Measurements from ENCODE around the gene MAP1LC3B.
A peak's percentile ranks its signal among the peaks of the same experiment; 100 is the strongest.

The MAP1LC3B gene

DNA sequence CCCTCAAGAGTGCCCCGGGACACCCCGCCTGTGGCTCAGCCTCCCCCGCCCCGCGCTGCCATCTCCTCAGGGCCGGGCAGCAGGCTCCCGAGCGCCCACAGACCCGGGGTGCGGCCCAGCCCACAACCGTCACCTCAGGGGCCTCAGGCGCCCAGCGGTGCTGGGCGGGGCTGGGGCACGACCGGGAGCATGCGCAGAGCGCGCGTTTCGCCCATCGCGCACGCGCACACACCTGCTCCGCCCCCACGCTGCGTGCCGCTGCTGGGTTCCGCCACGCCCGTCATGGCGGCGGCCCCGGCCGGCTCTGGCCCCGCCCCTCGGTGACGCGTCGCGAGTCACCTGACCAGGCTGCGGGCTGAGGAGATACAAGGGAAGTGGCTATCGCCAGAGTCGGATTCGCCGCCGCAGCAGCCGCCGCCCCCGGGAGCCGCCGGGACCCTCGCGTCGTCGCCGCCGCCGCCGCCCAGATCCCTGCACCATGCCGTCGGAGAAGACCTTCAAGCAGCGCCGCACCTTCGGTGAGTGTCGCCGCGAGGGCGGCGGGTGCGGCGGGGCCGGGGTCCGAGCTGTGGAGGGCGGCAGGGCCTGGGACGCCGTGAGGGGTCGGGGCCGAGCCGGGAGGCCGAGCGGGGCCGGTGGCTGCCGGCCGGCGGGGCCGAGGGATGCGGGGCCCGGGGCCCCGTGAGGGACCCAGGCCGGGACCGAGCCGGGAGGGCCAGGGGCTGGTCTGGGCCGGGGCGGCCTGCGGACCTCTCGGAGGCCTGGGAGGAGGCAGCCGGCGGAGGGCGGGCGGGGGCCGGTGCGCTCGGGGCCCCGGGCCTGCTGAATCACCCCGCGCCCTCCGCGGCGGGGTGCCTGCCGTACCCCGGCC lies at the start of gene MAP1LC3B:
Gene MAP1LC3B (plus strand): TSS at position 387 of the 871 bp plus-strand sequence. CDS start 92 bp downstream, at position 479.
- peak; percentile 96 for DNase-seq

DNA sequence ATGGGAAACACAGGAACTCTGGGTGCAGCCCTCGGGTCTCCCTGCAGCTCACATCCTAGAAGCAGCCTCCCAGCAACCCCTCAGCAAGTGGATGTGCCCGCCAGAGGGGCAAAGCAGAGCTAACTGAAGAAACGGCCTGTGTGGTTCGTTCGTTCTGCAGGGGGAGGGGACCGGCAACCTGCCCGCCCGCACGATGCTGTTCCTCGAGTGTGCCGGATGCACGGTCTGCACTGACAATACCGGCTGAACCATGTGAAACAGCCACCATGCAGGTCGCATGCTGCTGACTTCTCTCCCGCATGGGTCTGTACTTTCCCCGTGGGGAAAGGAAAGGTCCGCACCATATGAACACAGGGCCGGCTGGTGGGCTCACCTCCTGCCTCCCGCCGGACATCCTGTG lies 49.6 kb upstream of the MAP1LC3B start:
- DNase-seq, result no peak

DNA sequence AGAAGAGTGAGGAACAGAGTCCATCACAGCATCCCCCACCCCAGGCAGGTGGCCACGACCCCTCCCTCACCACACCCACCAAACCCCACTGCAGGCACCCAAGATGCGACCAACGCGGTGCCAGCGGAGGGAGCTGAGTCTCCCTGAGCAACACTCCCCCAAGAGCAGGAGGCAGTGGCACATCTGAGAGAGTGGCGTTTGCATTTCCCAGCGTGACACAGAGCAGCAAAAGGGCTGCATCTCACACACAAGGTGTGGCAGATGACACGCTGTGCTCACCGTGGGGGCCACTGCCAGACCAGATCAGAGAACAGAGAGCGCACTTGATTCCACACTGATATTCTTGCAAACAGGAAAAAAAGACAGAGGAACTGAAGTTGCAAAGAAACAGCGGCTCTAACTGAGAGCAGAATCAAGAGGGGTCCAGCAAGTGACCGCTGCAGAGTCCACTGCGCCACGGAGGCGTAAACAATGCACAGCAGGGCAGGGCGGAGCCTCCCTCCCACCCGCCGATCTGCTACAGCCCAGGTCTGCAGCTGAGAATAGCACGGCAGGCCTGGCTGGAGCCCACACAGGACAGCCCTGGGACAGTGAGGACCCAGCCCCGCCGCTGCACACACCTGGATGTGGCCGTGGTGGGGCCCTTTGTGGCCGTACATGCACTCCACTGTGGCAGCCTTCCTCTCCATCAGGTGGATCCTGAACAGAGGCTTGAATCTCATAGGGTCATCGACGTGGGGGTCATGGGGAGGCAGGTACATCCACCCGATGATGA lies 49.0 kb upstream of the MAP1LC3B start:
- DNase-seq, result no peak

DNA sequence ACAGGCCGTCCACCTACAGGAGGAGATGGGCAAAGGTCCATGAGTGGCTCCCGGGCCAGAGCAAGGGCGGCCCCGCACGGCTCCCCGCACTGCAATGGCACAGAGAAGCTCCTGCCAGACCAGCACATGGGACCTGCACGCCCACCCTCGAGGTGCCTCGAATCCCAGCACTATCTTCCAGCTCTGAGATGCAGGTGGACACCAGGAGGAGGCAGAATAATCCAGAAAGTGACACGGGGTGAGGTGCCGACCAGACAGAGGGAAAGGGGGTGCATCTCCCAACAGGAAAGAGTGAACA lies 48.4 kb upstream of the MAP1LC3B start:
- DNase-seq, result no peak

DNA sequence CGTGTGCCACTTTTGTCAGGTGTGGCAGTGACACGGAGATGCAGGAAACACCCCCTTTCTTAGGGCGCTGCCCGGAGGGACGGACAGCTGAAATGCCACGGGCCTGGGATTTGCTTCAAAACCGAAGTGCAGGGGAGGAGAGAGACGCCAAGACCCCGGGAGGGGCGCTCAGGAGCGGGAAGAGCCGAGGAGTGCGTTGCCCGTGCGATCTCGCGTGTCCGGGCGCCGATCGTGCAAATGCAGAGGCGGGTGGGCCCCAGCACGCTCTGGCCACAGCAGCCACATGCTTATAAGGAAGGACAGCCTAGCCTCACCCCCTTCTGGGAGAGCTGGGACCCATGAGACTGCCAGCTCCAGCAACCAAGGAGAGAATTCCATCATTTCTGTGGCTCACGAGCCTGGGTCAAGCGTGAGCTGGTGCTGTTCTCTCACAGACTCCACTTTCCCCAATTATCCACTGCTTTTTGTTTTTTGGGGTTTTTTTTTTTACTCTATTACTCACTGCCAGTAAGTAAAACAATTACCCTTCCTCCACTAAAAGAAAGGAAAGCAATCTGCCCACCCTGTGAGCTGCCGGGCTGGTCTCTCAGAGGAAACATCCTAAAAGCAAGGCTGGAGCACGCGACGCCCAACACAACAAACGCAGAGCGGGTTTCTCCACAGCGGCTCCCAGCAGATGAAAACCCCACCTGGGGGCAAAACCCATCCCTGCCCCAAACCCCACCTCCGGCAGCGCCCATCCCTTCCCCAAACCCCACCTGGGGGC lies 47.8 kb upstream of the MAP1LC3B start:
- DNase-seq, result no peak

DNA sequence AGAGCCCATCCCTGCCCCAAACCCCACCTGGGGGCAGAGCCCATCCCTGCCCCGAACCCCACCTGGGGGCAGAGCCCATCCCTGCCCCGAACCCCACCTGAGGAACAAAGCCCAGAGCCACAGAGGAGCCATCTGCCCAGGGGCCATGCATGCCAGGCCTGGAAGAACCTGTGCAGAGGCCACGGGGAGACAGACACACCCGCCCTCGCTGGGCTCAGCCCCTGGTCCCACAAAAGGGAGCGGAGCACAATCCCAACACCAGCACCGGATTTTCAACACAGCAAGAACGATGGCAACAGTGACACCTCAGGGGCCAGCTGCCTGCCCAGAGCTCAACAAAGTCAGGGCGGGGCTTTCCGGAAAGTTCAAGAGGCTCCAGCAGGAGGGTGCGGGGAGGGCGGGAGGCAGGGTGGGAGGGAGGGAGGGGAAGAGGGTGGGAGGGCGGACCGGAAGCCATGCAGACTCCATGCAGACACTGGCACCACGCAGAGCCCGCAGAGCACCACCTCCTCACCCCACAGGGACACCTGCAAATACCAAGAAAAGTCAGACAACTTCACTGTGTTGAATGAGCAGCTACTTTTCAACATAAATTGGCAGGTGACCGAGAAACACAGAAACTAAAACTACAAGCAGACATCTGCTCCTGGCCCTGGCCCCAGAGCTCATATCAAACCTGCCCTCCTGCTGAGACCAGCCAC lies 47.1 kb upstream of the MAP1LC3B start:
- no peak for DNase-seq

DNA sequence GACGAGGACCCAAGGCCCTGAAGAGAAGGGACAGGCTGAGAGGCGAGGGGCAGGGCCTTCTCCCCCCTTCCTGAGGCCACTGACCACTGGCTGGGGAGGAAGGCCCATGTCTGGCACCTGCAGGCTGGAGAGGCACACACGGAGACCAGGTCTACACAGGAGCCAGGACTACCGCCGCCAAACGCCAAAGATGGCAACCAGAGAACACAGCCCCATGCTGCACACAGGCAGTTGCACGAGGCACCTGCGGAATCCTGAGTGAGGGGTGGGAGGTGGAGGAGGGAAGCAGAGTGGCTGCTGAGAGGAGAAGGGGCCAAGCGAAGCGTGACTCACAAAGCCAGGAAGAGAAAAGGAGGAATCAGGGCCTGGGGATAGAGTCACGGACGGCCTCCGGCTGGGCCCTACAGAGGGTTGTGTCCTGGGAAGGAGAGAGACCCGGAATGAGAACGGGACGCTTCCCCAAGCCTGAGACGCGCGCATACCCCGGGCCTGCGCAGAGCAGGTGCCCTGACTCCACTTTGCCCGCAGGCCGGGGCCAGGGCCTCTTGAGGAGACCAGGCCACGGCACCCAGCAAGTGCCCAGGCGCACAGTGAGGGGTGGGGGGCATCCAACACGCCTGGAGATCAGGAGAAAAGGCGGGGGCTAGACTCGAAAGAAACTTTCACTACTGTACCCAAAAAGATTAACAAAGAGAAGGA lies 46.3 kb upstream of the MAP1LC3B start:
- no peak for DNase-seq

DNA sequence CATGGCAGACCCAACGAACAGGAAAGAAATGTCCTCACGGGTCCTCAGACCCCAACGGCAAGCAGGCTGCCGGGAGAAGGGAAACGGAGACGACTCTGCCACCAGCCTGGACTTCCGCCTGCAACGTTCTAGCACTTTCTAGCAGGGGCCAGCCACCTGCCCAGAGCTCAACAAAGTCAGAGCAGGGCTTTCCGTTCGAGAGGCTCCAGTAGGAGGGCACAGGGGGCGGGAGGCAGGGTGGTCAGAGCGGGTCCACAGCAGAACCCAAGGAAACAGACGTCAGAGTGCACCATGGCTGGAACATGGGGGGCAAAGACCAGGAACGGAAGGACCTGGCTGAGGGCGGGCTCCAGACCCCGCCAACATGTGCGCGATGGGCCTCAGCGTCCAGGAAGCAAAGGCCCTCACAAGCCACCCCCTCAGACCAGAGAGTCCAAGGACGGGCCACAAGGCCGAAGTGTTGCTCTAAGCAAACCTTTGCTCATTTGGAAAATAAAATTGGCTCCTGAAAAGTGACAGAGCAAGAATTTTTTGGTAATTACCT lies 45.5 kb upstream of the MAP1LC3B start:
- no peak for DNase-seq

DNA sequence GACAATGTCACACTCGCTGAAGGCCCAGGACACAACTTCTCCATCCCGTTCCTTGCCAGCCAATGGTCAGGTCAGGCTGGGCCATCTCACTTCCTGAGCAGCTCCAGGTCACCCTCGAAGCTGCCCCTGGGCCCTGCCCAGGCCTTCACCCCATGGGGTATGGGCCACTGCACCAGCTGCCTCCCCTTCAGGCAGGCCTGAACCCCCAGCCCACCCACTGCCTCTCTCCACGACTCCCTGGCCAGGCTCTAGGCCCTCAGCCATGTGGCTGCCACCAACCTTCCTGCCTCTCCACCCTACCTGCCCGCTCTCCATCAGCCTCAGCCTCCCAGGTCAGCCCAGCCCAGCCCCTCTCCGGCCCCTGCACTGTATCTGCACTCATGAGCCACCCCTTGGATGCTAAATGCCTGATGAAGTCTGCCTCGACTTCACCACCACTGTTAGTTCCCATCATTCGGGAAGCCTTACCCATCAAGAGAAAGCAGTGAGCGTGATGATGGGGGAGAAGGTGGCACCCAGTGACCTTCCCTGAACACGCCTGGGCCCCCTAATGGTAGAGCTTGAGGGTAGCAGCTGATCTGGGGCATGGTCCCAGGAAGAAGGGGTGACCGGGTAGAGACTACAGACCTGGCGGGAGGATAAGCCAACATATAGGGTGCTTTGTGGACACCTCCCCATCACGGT lies 44.1 kb upstream of the MAP1LC3B start:
- no peak for DNase-seq

DNA sequence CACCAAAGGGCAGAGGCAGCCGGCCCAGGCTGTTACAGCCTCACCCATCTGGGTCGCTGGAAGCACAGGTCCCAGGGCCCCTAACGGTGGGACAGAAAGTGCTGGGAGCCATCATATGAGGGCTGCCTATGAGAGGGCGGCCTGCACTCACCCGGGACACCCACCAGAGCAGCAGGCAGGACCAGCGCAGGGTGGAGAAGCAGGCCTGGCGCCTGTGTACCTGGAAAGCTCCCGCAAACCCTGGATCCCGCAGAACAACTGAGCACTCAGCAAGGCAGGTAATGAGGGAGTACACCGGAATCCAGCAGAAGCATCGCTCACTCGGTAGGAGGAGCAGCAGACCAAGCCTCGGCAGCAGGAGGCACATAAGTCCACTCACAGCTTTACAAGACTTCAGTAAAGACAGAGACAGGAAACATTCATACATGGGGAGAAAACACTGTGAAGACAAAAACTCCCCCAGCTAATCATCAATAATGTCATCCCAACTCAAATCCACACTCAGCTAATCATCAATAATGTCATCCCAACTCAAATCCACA lies 43.4 kb upstream of the MAP1LC3B start:
- no peak for DNase-seq

DNA sequence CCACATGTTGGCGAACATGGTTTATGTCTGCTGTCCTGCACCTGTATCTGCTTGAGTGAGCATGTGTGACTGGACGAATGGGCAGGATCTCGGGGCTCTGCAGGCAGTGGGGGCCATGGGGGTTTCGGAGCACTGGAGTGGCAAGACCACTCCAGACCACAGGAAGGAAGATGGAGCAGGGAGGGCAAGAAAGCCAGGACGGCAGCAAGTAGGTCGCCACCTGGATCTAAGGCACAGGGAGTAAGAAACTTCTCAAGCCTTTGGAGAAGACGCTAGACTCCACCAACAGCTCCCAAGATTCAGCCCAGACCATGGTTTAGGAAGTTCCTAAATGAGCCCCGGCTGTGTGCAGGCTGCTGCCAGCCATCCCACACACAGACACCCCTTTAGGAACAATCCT lies 42.1 kb upstream of the MAP1LC3B start:
- no peak for DNase-seq

DNA sequence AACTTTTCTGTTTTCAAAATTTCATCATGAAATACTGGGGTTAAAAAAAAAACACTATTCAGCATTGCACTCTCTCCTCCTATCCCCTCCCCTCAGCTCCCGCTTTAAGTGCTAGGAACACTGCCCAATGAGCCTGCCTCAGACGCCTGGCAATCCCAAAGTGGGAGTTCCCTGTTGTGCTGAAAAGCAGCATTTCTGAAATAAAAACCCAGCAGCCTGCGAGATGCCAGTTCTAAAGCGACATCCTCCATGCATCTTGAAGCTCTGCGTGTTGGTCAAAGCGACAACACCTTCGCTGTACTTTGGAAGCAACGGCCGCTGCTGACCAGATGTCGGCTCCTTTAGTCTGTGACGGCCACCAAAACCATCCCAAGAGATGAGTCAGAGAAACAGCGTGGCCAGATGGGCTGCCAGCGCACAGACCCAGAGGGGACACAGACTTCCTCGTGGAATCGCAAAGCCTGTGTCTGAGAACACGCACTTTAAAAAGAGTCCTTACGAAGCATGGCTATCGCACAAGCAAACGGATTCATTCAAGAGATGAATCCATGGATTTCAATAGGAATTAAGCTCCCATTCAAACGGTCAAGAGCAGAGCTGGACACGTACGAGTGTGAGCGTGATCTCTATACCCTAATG lies 41.3 kb upstream of the MAP1LC3B start:
- no peak for DNase-seq

DNA sequence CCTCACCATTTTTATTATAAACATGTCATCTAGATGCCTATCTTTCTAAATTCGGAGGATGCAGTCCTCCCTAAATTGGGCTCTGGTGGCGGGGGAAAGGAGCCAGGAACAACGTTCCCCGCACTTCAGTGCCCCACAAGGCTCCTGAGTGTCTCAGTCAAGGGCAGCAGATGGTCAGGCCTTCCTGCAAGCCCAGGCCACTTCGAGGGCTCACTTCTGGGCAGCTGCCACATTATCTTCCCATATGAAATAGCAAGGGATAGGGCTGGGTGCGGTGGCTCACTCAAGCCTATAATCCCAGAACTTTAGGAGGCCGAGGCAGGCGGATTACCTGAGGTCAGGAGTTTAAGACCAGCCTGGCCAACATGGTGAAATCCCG lies 40.8 kb upstream of the MAP1LC3B start:
- no peak for DNase-seq

DNA sequence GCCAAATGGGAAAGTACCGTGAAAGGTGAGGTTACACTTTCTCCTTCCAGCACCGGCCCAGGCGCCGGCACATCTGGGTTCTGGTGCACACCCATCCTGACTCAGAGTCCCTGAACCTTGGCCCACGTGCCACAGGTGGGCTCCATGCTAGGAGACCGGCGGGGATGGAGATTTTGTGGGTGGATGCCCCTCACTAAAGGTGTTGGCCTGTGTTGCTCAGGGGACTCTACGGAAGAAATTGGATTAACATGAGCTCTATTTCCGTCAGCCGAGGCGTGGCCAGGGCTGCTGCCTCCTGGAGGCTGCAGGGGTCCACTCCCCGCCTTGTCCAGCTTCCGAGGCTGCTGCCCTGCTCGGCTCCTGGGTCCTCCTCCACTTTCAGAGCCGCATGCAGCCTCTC lies 39.3 kb upstream of the MAP1LC3B start:
- no peak for DNase-seq

DNA sequence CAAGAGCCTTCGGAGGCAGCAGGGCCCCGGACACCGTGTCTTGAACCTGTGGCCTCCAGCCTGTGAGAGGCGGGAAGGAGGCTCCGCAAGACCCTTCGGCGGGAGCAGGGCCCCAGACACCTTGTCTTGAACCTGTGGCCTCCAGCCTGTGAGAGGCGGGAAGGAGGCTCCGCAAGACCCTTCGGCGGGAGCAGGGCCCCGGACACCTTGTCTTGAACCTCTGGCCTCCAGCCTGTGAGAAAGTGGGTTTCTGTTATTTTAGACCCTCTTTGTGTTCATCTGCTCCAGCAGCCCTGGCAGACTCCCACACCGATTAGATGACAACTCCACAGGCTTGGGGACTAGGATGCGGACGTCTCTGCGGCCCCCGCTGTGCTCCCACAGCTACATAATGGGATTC lies 38.5 kb upstream of the MAP1LC3B start:
- DNase-seq, result no peak

DNA sequence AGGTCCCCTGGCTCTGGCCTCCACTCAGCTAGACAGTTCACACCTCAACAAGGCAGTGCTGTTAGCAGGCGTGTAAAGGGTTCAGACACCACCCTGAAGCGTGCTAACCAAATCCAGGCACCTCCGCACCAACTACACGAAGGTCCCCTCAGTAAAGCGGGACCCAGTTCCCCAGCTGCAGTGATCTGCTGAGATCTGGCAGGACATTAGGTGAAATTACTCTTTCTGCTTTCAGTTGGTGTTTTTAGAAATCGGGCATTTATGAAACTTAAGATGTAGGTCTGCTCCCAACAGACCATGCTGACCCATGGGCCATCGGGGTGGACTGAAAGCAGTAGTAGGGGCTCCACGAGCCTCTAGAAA lies 35.7 kb upstream of the MAP1LC3B start:
- DNase-seq, result no peak

DNA sequence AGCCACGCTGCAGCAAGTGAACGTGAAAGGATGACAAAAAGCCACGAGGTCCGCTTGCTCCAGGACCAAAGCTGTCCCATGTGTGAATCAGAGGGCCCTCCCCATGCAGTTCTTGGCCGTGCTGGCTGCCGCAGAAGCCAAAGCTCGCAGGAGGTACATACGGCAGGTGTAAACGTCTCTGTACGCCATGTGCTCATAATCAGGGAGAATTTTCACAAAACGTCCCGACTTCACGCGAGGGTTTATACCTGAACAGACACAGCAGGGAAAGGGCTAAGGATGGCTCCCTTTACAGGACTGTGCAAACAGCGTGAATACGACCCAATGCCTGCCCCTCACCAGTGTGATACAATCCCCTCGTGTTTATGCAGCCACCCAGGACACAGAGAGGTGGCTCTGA lies 33.9 kb upstream of the MAP1LC3B start:
- DNase-seq, result no peak

DNA sequence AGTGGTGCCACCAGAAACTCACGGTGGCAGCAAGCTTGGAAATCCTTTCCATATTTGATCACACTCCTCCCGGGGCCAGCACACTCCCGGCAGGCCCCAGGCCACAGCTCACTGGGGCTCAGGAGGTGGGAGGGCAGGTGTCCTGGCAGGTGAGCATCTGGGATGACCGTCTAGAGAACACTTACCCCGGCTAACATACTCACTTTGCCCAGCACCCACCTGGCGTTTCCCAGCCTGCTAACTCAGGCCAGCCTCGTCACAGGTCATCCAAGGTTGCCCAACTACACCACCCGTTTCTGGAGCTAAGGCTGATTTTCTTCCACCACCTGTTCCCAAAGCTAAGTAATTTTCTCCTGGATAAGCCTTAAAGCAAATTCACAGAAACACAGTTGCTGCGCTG lies 33.4 kb upstream of the MAP1LC3B start:
- no peak for DNase-seq

DNA sequence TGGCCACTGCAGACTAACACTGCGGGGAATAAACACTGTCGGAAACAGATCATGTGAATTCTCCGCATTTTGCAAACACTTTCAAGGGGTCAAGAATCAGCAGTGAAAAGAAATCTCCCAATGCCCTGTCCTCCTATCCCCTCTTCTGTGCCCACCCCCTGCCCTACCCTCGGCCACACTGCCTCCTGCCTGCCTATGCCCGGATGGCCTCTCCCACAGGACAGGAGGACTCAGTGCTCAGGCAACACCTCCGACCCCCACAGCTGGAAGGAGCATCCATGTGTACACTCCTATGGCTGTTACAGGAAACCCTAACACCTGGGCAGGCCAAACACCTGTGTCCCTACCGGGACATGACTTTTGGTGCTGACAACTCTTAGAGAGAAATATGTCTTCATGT lies 33.0 kb upstream of the MAP1LC3B start:
- DNase-seq, result no peak

DNA sequence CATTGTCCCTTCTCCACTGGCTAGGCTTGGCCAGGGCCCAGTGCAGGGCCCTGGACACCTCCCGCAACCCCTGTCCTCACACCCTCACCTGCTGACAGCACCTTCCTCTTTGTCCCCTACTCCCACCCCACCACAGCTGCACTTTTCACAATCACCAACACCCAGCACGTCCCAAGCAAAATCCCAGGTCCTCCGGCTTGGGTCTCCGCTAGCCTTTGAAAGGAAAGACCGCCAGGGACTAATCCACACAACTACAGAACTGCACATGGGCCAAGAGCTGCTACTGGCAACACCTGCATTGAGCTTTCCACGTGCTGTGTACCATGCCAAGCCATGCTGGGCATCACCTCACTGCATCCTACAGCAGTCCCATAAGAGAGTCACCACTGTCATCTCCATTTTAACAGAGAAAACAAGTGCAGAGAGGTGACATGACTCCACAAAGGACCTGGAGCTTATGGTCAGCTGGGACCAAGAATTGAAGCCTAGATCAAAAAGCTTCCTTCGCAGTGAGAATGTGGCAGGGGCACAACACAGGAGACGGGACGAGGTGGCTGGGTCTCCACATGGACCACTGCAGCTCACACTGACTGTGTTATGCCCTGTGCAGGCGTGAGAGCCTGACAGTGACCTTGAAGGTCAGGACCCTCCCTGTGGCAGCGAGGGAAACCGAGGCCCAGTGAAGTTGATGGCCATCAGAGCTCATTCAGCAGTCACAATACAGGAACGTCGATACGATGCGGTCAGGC lies 31.1 kb upstream of the MAP1LC3B start:
- no peak for DNase-seq
